Transverse colon (tissue), 4 donors: Measurements from ENCODE around the gene ARMS2. TPM values are rescaled to one million over a fixed set of nuclear protein-coding genes. Genes with fewer than 3 reads are reported as not detected.
A peak's percentile ranks its signal among the peaks of the same experiment; 100 is the strongest.

Experiments used
- DNase-seq: peaks from one replicate; pipeline ENCODE4 v3.0.0-alpha.2; 2019
- H3K27ac ChIP-seq, 4 donors: fragments of 200-600 bp; sonication (generic); 2 replicates each; pipeline ENCODE4 v1.5.1; 2016 to 2018; ENCODE audit warnings: inconsistent platforms in 4 of 4
- H3K27me3 ChIP-seq: fragments of 200-600 bp; sonication (generic); 2 replicates; pipeline ENCODE4 v1.5.1; 2017; ENCODE audit warnings: inconsistent platforms
- H3K36me3 ChIP-seq, 4 donors: fragments of 200-600 bp; sonication (generic); 2 replicates each; pipeline ENCODE4 v1.5.1; 2017 to 2019; ENCODE audit warnings: inconsistent platforms in 4 of 4
- H3K4me1 ChIP-seq, 4 donors: fragments of 200-600 bp; sonication (generic); 2 replicates each; pipeline ENCODE4 v1.5.1; 2017 to 2020; ENCODE audit warnings: inconsistent platforms in 4 of 4
- H3K4me3 ChIP-seq, 4 donors: fragments of 200-600 bp; sonication (generic); 1 replicate in 1 of 4; 2 replicates in 3 of 4; pipeline versions ENCODE4 v1.5.1 to v1.6.1; 2017 to 2019; ENCODE audit warnings: inconsistent platforms in 4 of 4
- H3K9me3 ChIP-seq, 2 donors: fragments of 200-600 bp; sonication (generic); 2 replicates each; pipeline ENCODE4 v1.5.1; 2017 to 2019; ENCODE audit warnings: inconsistent platforms in 2 of 2
- EP300 ChIP-seq: sonication (generic); formaldehyde crosslinking; IDR thresholded peaks from one replicate; pipeline ENCODE4 v1.6.1; 2017; ENCODE audit warnings: antibody characterized with exemption, low read depth
- POLR2A ChIP-seq: fragments of 450-650 bp; IDR thresholded peaks from one replicate; pipeline ENCODE4 v1.6.1; 2016; ENCODE audit warnings: antibody characterized with exemption, mild to moderate bottlenecking, moderate library complexity
- POLR2AphosphoS5 ChIP-seq, 3 donors: sonication (generic); formaldehyde crosslinking; IDR thresholded peaks; one replicate each; pipeline ENCODE4 v1.6.1; 2016; ENCODE audit warnings: antibody characterized with exemption in 3 of 3
- WGBS, 2 donors: methylation state at CpG; one replicate each; pipeline ENCODE4 v1.1.5; 2018; ENCODE audit warnings: low coverage in 1 of 2; 5-methylcytosine and 5-hydroxymethylcytosine counted together
- in situ Hi-C, 4 donors: fragments of 200-750 bp; cut with MboI; loops; one replicate each; pipeline versions ENCODE4 v1.15.0 to v1.15.1; 2017; ENCODE audit warnings: low sequenced_read_pairs in 3 of 4, low pct_ligation_motif_present in 1 of 4, low pct_unique_long_range_greater_than_20kb in 1 of 4
- intact Hi-C: fragments of 100-400 bp; cut with DNase I; formaldehyde crosslinking; loops from one replicate; pipeline ENCODE4 v1.15.1; 2023; ENCODE audit warnings: low total_unique reads
- total RNA-seq, 4 donors: library from RNA; depleted of rRNA; stranded (reverse); fragments of >200 nt; gene quantifications; one replicate each; pipeline ENCODE4 v1.1.0, GENCODE V29; 2016
- TF ChIP-seq, protein P1 (sequence below), 5 experiments: fragments of 200-600 bp in 3 of 5; fragments of 450-650 bp in 2 of 5; sonication (generic) in 3 of 5; IDR thresholded peaks; 1 replicate in 2 of 5; 2 replicates in 3 of 5; pipeline ENCODE4 v1.5.1; 2016 to 2017; ENCODE audit warnings: antibody characterized with exemption in 5 of 5, inconsistent platforms in 3 of 5, mild to moderate bottlenecking in 2 of 5, moderate library complexity in 1 of 5

Gene ARMS2
- total RNA-seq, 4 donors from 2014 or later, result not detected

DNA sequence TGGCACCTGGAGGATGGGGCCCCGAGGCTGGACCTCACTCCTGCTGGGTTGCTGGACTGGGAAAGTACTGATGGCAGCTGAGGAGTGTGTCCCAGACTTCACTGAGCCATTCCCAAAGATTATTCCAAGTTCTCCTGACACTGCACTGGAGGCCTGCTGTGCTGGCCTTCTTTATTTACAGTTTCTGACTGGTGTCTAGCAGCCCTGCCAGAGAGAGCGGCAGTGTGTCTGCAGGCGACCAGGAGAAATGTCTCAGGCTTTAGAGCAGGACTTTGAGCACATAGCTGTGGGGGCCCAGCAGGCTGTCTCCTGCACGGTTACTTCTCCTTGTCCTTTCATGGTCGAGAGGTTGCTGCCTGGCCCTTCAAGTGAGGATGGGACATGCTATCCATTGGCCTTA lies 23.0 kb downstream of the ARMS2 start:
- DNase-seq, result no peak
- intact Hi-C loops, result no loop called here
- no peaks in the 10 kb centered on the region for H3K36me3 ChIP-seq
- H3K4me1 ChIP-seq, result peaks cover 14 to 30% (median 22%) of the 10 kb centered on the region in 4 donors
- H3K4me3 ChIP-seq, result no peak overlapping the region
- in situ Hi-C loops, result no loop called here
- WGBS, 2 donors, result 66% methylated on average over 5 of the region's 5 CpGs; no CpG with 5 or more reads in 1 of the 2 donors
- no peak for TF ChIP-seq POLR2A
- no peak for TF ChIP-seq POLR2AphosphoS5 (IDR thresholded peaks at IDR 0.05)
- TF ChIP-seq, protein P1, sequence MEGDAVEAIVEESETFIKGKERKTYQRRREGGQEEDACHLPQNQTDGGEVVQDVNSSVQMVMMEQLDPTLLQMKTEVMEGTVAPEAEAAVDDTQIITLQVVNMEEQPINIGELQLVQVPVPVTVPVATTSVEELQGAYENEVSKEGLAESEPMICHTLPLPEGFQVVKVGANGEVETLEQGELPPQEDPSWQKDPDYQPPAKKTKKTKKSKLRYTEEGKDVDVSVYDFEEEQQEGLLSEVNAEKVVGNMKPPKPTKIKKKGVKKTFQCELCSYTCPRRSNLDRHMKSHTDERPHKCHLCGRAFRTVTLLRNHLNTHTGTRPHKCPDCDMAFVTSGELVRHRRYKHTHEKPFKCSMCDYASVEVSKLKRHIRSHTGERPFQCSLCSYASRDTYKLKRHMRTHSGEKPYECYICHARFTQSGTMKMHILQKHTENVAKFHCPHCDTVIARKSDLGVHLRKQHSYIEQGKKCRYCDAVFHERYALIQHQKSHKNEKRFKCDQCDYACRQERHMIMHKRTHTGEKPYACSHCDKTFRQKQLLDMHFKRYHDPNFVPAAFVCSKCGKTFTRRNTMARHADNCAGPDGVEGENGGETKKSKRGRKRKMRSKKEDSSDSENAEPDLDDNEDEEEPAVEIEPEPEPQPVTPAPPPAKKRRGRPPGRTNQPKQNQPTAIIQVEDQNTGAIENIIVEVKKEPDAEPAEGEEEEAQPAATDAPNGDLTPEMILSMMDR (IDR thresholded peaks at IDR 0.05), result no peak
- no peak for TF ChIP-seq EP300
- H3K27ac ChIP-seq, result peak overlapping the region in 1 of 4 donors; percentile 22
- peaks cover 6% of the 10 kb centered on the region for H3K27me3 ChIP-seq
- H3K9me3 ChIP-seq, result no peaks in the 10 kb centered on the region

DNA sequence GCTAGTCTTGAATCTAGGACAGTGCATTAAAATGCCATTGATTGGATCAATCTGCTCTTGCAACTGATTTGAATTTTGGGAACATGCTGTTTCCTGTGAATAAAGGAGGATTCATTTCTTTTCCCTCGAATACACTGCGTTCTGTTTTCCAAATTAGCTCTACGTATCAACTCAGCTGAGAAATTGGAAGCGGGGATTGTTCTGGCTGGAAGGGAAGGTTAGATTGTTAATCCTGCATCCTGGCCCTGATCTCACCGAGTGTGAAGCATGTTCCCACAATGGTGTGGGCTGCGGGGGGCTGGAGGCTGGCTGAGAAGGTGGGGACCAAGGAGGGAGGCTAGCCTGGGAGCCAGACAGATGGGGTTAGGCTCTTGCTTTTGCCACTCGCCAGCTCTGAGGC lies 24.5 kb downstream of the ARMS2 start:
- in situ Hi-C loops (no loop called here), intact Hi-C loops (no loop called here)
- Histone ChIP-seq H3K9me3 (no peaks in the 10 kb centered on the region), H3K27me3 (peaks cover 4% of the 10 kb centered on the region), H3K4me3 (no peak overlapping the region), H3K4me1 (peaks cover 13 to 29% (median 22%) of the 10 kb centered on the region in 4 donors), H3K27ac (no peak overlapping the region), H3K36me3 (no peaks in the 10 kb centered on the region)
- no peak for DNase-seq
- 82% methylated on average over 7 of the region's 7 CpGs; no CpG with 5 or more reads in 1 of the 2 donors for WGBS, 2 donors
- TF ChIP-seq POLR2A, result no peak
- TF ChIP-seq EP300, result no peak
- TF ChIP-seq, protein P1 (IDR thresholded peaks at IDR 0.05), result no peak
- TF ChIP-seq POLR2AphosphoS5 (IDR thresholded peaks at IDR 0.05), result no peak

GRCh38 chr10:122480146-122480833 lies 25.8 kb downstream of the ARMS2 start:
- TF ChIP-seq POLR2A, result no peak
- TF ChIP-seq EP300, result no peak
- TF ChIP-seq, protein P1 (IDR thresholded peaks at IDR 0.05), result no peak
- TF ChIP-seq POLR2AphosphoS5 (IDR thresholded peaks at IDR 0.05), result no peak
- Histone ChIP-seq H3K9me3 (no peaks in the 10 kb centered on the region), H3K4me1 (peaks cover 10 to 25% (median 13%) of the 10 kb centered on the region in 4 donors), H3K27ac (no peak overlapping the region), H3K36me3 (no peaks in the 10 kb centered on the region), H3K4me3 (no peak overlapping the region), H3K27me3 (no peaks in the 10 kb centered on the region)
- 89 to 100% methylated on average over 1 to 10 of the region's 10 CpGs for WGBS, 2 donors
- in situ Hi-C loops (no loop called here), intact Hi-C loops (no loop called here)
- DNase-seq, result no peak

GRCh38 chr10:122481296-122482056 lies 27.0 kb downstream of the ARMS2 start:
- H3K36me3 ChIP-seq, result no peaks in the 10 kb centered on the region
- in situ Hi-C loops (no loop called here), intact Hi-C loops (no loop called here)
- 70 to 76% methylated on average over 2 to 6 of the region's 6 CpGs for WGBS, 2 donors
- TF ChIP-seq EP300 (no peak), POLR2A (no peak), POLR2AphosphoS5 (IDR thresholded peaks at IDR 0.05) (no peak)
- TF ChIP-seq, protein P1 (IDR thresholded peaks at IDR 0.05), result no peak
- DNase-seq, result no peak
- no peak overlapping the region for H3K27ac ChIP-seq
- no peak overlapping the region for H3K4me3 ChIP-seq
- peaks cover 10 to 25% (median 12%) of the 10 kb centered on the region in 4 donors for H3K4me1 ChIP-seq
- H3K27me3 ChIP-seq, result no peaks in the 10 kb centered on the region
- H3K9me3 ChIP-seq, result no peaks in the 10 kb centered on the region
